Adrenal gland (tissue), 12 donors: ENCODE measurements around the gene ADAM33. TPM values are rescaled to one million over a fixed set of nuclear protein-coding genes. Genes with fewer than 3 reads are reported as not detected.

ENCODE experiments used
- DNase-seq, 7 donors: peaks; one replicate each; pipeline ENCODE4 v3.0.0-alpha.2; 2019 to 2020
- H3K27ac ChIP-seq, 5 donors: fragments of 200-600 bp; sonication (generic) in 4 of 5; 1 replicate in 3 of 5; 2 replicates in 2 of 5; pipeline versions ENCODE4 v1.5.1 to v1.8.0; 2016 to 2020; ENCODE audit warnings: mild to moderate bottlenecking in 1 of 5
- H3K27me3 ChIP-seq: fragments of 200-600 bp; 2 replicates; pipeline ENCODE4 v1.8.0; 2021
- H3K36me3 ChIP-seq, 2 donors: fragments of 200-600 bp; replicated peaks in 1 of 2; 1 replicate in 1 of 2; 2 replicates in 1 of 2; pipeline versions ENCODE4 v1.5.1 to v1.8.0; 2018 to 2022
- H3K4me1 ChIP-seq, 2 donors: fragments of 200-600 bp; replicated peaks in 1 of 2; 1 replicate in 1 of 2; 2 replicates in 1 of 2; pipeline versions ENCODE4 v1.5.1 to v1.8.0; 2018 to 2021
- H3K4me3 ChIP-seq, 4 donors: fragments of 200-600 bp; sonication (generic) in 3 of 4; one replicate each; pipeline ENCODE4 v1.5.1; 2016 to 2018
- H3K9me3 ChIP-seq, 3 donors: fragments of 200-600 bp; sonication (generic) in 1 of 3; replicated peaks in 1 of 3; 1 replicate in 2 of 3; 2 replicates in 1 of 3; pipeline versions ENCODE4 v1.5.1 to v1.8.0; 2016 to 2021
- CTCF ChIP-seq, 6 experiments: fragments of 450-650 bp in 4 of 6; fragments of 200-600 bp in 2 of 6; sonication (generic) in 1 of 6; IDR thresholded peaks; 1 replicate in 5 of 6; 2 replicates in 1 of 6; pipeline versions ENCODE4 v1.5.1 to v1.8.0; 2016 to 2021; ENCODE audit warnings: antibody characterized with exemption in 6 of 6, mild to moderate bottlenecking in 2 of 6, moderate library complexity in 1 of 6
- POLR2A ChIP-seq, 2 donors: fragments of 450-650 bp; IDR thresholded peaks; one replicate each; pipeline ENCODE4 v1.6.1; 2017; ENCODE audit warnings: antibody characterized with exemption in 2 of 2, mild to moderate bottlenecking in 2 of 2, moderate library complexity in 1 of 2
- WGBS, 4 donors: extraction: QIAGEN DNeasy Blood & Tissue Kit in 2 of 4; methylation state at CpG; one replicate each; pipeline versions ENCODE4 v1.1.5 to v1.1.7; 2013 to 2017; 5-methylcytosine and 5-hydroxymethylcytosine counted together
- intact Hi-C, 2 donors: fragments of 100-400 bp; cut with DNase I; formaldehyde crosslinking; loops; one replicate each; pipeline versions ENCODE4 v1.14.1 to v1.15.0; 2022 to 2023
- polyA plus RNA-seq, 3 donors: library from polyadenylated mRNA; stranded (reverse); fragments of 200-250 nt in 2 of 3; fragments of 350-450 nt in 1 of 3; fragmentation: Illumina TruSeq in 1 of 3; extraction: RNeasy Lipid Tissue Mini Kit (QIAGEN cat#74804) in 1 of 3; gene quantifications; one replicate each; pipeline ENCODE4 v1.2.3, GENCODE V29; 2013 to 2014
- total RNA-seq, 9 donors: library from RNA; depleted of rRNA in 4 of 9; stranded (reverse); fragments of >200 nt in 4 of 9; fragments of 120-200 nt in 1 of 9; fragmentation: NEBNext Ultra II Directional in 1 of 9; extraction: Animal tissue kit (Norgen Biotek cat#: 25700) in 1 of 9; gene quantifications; one replicate each; pipeline versions ENCODE4 v1.1.0 to v1.2.4, GENCODE V29; 2013 to 2023
- donor health status: healthy with polysubstance abuse.
- donor health status: Bipolar disorder and iron deficiency.
- donor health status: DM: yes; HTN: yes; CAD: no.
- donor health status: DM: no; HTN: no; CAD: no.
- donor health status: DM: no; HTN: no; CAD: no.
- donor health status: DM: yes; HTN: yes; CAD: no.

The ADAM33 gene
- total and polyA plus RNA-seq, 12 donors = 0.42 to 65.0 (median 2.0) TPM

- DNase-seq = no peak
- no peaks in the 10 kb centered on the region for H3K9me3 ChIP-seq
- H3K27ac ChIP-seq = no peak overlapping the region
- H3K27me3 ChIP-seq = no peaks in the 10 kb centered on the region
- H3K4me1 ChIP-seq = no peaks in the 10 kb centered on the region
- no peaks in the 10 kb centered on the region for H3K36me3 ChIP-seq
- 66 to 75% (median 67%) methylated on average over 4 of the region's 4 CpGs for WGBS, 4 donors
- no peak for TF ChIP-seq POLR2A (IDR thresholded peaks at IDR 0.05)
- no peak for TF ChIP-seq CTCF (IDR thresholded peaks at IDR 0.05)
- no peak overlapping the region for H3K4me3 ChIP-seq
- intact Hi-C loops = no loop called here
Measured at GRCh38 chr20:3724356-3724755, 42.5 kb upstream of the ADAM33 start.

- no peaks in the 10 kb centered on the region for H3K9me3 ChIP-seq
- no peaks in the 10 kb centered on the region for H3K27me3 ChIP-seq
- H3K4me3 ChIP-seq = no peak overlapping the region
- no peak overlapping the region for H3K27ac ChIP-seq
- 90 to 96% (median 94%) methylated on average over 8 of the region's 8 CpGs for WGBS, 4 donors
- TF ChIP-seq POLR2A (IDR thresholded peaks at IDR 0.05) (no peak), CTCF (IDR thresholded peaks at IDR 0.05) (no peak)
- H3K4me1 ChIP-seq = no peaks in the 10 kb centered on the region
- DNase-seq = no peak
- intact Hi-C loops = no loop called here
- no peaks in the 10 kb centered on the region for H3K36me3 ChIP-seq
Measured at GRCh38 chr20:3723284-3723683, 41.5 kb upstream of the ADAM33 start.

- H3K4me1 ChIP-seq = no peaks in the 10 kb centered on the region
- 76 to 87% (median 81%) methylated on average over 4 of the region's 4 CpGs for WGBS, 4 donors
- no peak overlapping the region for H3K27ac ChIP-seq
- H3K9me3 ChIP-seq = no peaks in the 10 kb centered on the region
- no peak overlapping the region for H3K4me3 ChIP-seq
- no peak for TF ChIP-seq CTCF (IDR thresholded peaks at IDR 0.05)
- TF ChIP-seq POLR2A (IDR thresholded peaks at IDR 0.05) = no peak
- intact Hi-C loops = no loop called here
- DNase-seq = no peak
- no peaks in the 10 kb centered on the region for H3K36me3 ChIP-seq
- no peaks in the 10 kb centered on the region for H3K27me3 ChIP-seq
Measured at GRCh38 chr20:3721912-3722311, 40.1 kb upstream of the ADAM33 start.

- H3K4me3 ChIP-seq = no peak overlapping the region
- H3K27me3 ChIP-seq = no peaks in the 10 kb centered on the region
- intact Hi-C loops = no loop called here
- no peak for DNase-seq
- WGBS, 4 donors = 62 to 66% (median 64%) methylated on average over 6 of the region's 6 CpGs
- H3K36me3 ChIP-seq = no peaks in the 10 kb centered on the region
- H3K4me1 ChIP-seq = no peaks in the 10 kb centered on the region
- H3K27ac ChIP-seq = no peak overlapping the region
- no peaks in the 10 kb centered on the region for H3K9me3 ChIP-seq
- TF ChIP-seq POLR2A (IDR thresholded peaks at IDR 0.05) (no peak), CTCF (IDR thresholded peaks at IDR 0.05) (no peak)
Measured at GRCh38 chr20:3720626-3721025, 38.8 kb upstream of the ADAM33 start.
